ENCODE measurements around the gene TSKU.
"Not testable (repeated sequence)": the region's sequence is repeated elsewhere in the genome, so short reads cannot be mapped to it uniquely, and the experiment has no call there.

The TSKU gene

GRCh38 chr11:76783294-76783895, at the start of gene TSKU:
TSKU (plus strand) TSS chr11:76783356; CDS start chr11:76795617, 12,261 bp downstream.
- H3K4me3 ChIP-seq (ENCODE audit: low read length) = peak within 1 kb of the TSS; percentile 96
- no peak for TF ChIP-seq CTCF (conservative IDR thresholded peaks at IDR 0.05; ENCODE audit: low read length)
- no peak for DNase-seq (ENCODE audit: low read depth)

- DNase-seq (ENCODE audit: low read depth) = peak; percentile 52
- peak; percentile 64 for TF ChIP-seq CTCF (conservative IDR thresholded peaks at IDR 0.05; ENCODE audit: low read length)
- H3K4me3 ChIP-seq (ENCODE audit: low read length) = not testable (repeated sequence)
These were observed 49.2 kb upstream of the TSKU start for GRCh38 chr11:76733906-76734305.

- no peak for DNase-seq (ENCODE audit: low read depth)
- no peak for TF ChIP-seq CTCF (conservative IDR thresholded peaks at IDR 0.05; ENCODE audit: low read length)
- H3K4me3 ChIP-seq (ENCODE audit: low read length) = no peak overlapping the region
These were observed 48.4 kb upstream of the TSKU start for GRCh38 chr11:76734456-76735420.

GRCh38 chr11:76735841-76736240, 47.3 kb upstream of the TSKU start:
- DNase-seq (ENCODE audit: low read depth) = no peak
- no peak overlapping the region for H3K4me3 ChIP-seq (ENCODE audit: low read length)
- no peak for TF ChIP-seq CTCF (conservative IDR thresholded peaks at IDR 0.05; ENCODE audit: low read length)

- no peak overlapping the region for H3K4me3 ChIP-seq (ENCODE audit: low read length)
- no peak for TF ChIP-seq CTCF (conservative IDR thresholded peaks at IDR 0.05; ENCODE audit: low read length)
- no peak for DNase-seq (ENCODE audit: low read depth)
These were observed 46.9 kb upstream of the TSKU start for GRCh38 chr11:76736266-76736665.

GRCh38 chr11:76736773-76737495, 46.2 kb upstream of the TSKU start:
- DNase-seq (ENCODE audit: low read depth) = no peak
- no peak overlapping the region for H3K4me3 ChIP-seq (ENCODE audit: low read length)
- TF ChIP-seq CTCF (conservative IDR thresholded peaks at IDR 0.05; ENCODE audit: low read length) = no peak
